ENCODE measurements around the gene HTR3D.

DNA sequence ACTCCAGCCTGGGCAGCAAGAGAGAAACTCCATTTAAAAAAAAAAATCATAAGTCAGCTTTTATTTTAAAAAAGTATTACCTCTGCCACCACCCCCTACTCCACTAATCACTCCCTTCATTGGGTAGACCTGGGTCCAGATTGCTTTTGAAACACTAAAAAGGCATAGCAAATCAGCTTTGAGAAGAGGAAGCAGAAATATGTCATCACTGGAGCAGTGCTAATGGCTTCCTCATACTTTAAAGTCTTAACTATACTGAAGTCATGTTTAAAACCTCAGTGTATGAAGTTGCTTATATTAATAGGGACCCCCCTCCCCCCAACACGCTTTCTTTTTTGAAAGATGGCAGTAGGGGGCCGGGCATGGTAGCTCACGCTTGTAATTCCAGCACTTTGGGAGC is 1.0 kb upstream of the HTR3D start:
- TF ChIP-seq, protein P1, sequence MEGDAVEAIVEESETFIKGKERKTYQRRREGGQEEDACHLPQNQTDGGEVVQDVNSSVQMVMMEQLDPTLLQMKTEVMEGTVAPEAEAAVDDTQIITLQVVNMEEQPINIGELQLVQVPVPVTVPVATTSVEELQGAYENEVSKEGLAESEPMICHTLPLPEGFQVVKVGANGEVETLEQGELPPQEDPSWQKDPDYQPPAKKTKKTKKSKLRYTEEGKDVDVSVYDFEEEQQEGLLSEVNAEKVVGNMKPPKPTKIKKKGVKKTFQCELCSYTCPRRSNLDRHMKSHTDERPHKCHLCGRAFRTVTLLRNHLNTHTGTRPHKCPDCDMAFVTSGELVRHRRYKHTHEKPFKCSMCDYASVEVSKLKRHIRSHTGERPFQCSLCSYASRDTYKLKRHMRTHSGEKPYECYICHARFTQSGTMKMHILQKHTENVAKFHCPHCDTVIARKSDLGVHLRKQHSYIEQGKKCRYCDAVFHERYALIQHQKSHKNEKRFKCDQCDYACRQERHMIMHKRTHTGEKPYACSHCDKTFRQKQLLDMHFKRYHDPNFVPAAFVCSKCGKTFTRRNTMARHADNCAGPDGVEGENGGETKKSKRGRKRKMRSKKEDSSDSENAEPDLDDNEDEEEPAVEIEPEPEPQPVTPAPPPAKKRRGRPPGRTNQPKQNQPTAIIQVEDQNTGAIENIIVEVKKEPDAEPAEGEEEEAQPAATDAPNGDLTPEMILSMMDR (conservative IDR thresholded peaks at IDR 0.05; ENCODE audit: low read depth, low read length) = no peak
- TF ChIP-seq EZH2 (IDR thresholded peaks at IDR 0.05; ENCODE audit: borderline replicate concordance, low read depth, low read length, poor library complexity, severe bottlenecking) = no peak

Data from A673 (cell line).